HG03571 (cell line): ENCODE data around the gene ZNF157.

ENCODE experiments used
- ATAC-seq: cut with Tn5 transposase; IDR thresholded peaks from one replicate; pipeline ENCODE4 v1.9.1; 2021; ENCODE audit not compliant: unreplicated experiment

Gene ZNF157

GRCh38 chrX:47446971-47447370 lies 76.6 kb downstream of the ZNF157 start:
- no peak for ATAC-seq

GRCh38 chrX:47447607-47448006 lies 77.2 kb downstream of the ZNF157 start:
- ATAC-seq: no peak

GRCh38 chrX:47448165-47448806 lies 77.9 kb downstream of the ZNF157 start:
- ATAC-seq: no peak

- ATAC-seq: no peak
Observed at GRCh38 chrX:47452112-47452511, 81.7 kb downstream of the ZNF157 start.

GRCh38 chrX:47456080-47456479 lies 85.7 kb downstream of the ZNF157 start:
- ATAC-seq: no peak

- ATAC-seq: no peak
Observed at GRCh38 chrX:47458528-47458927, 88.2 kb downstream of the ZNF157 start.

GRCh38 chrX:47460561-47460960 lies 90.2 kb downstream of the ZNF157 start:
- no peak for ATAC-seq
